Lung (tissue), 12 donors: ENCODE data around the gene SYTL2. TPM values are rescaled to one million over a fixed set of nuclear protein-coding genes. Genes with fewer than 3 reads are reported as not detected.

Experiments
- ATAC-seq: fragments of 200-7000 bp; cut with Tn5 transposase; one replicate; pipeline ENCODE4 v1.9.1; 2020; ENCODE audit warnings: moderate number of reproducible peaks; ENCODE audit not compliant: insufficient read depth, low FRiP score
- DNase-seq, 3 donors: peaks; one replicate each; pipeline ENCODE4 v3.0.0-alpha.2; 2013 to 2017
- H3K27ac ChIP-seq, 2 donors: one replicate each; pipeline ENCODE4 v1.5.1; 2013; ENCODE audit warnings: mild to moderate bottlenecking in 2 of 2, moderate library complexity in 2 of 2, control low read depth in 1 of 2, inconsistent platforms in 1 of 2, low read depth in 1 of 2, low read length in 1 of 2
- H3K27me3 ChIP-seq, 3 donors: one replicate each; pipeline ENCODE4 v1.5.1; 2013; ENCODE audit warnings: low read length in 2 of 3; ENCODE audit not compliant: control insufficient read depth in 3 of 3, insufficient read depth in 3 of 3
- H3K36me3 ChIP-seq, 4 donors: one replicate each; pipeline ENCODE4 v1.5.1; 2013; ENCODE audit warnings: low read length in 4 of 4, mild to moderate bottlenecking in 1 of 4, moderate library complexity in 1 of 4; ENCODE audit not compliant: control insufficient read depth in 4 of 4, insufficient read depth in 4 of 4
- H3K4me1 ChIP-seq, 5 donors: one replicate each; pipeline ENCODE4 v1.5.1; 2013; ENCODE audit warnings: low read length in 5 of 5, mild to moderate bottlenecking in 2 of 5, moderate library complexity in 1 of 5; ENCODE audit not compliant: control insufficient read depth in 5 of 5, insufficient read depth in 5 of 5
- H3K4me3 ChIP-seq: one replicate; pipeline ENCODE4 v1.5.1; 2013; ENCODE audit warnings: mild to moderate bottlenecking, control low read depth, moderate library complexity
- H3K9ac ChIP-seq, 2 donors: one replicate each; pipeline ENCODE4 v1.5.1; 2013; ENCODE audit warnings: low read length in 2 of 2, control low read depth in 1 of 2; ENCODE audit not compliant: insufficient read depth in 1 of 2
- H3K9me3 ChIP-seq, 4 donors: one replicate each; pipeline ENCODE4 v1.5.1; 2013; ENCODE audit warnings: low read length in 3 of 4, mild to moderate bottlenecking in 1 of 4, moderate library complexity in 1 of 4; ENCODE audit not compliant: control insufficient read depth in 4 of 4, insufficient read depth in 3 of 4
- WGBS, 2 donors: extraction: QIAGEN DNeasy Blood & Tissue Kit; methylation state at CpG; one replicate each; pipeline ENCODE4 v1.1.7; 2013; 5-methylcytosine and 5-hydroxymethylcytosine counted together
- polyA plus RNA-seq, 2 donors: library from polyadenylated mRNA; stranded (reverse); fragments of 200-250 nt; gene quantifications; one replicate each; pipeline ENCODE4 v1.2.1, GENCODE V29; 2013
- total RNA-seq, 2 donors: library from RNA; depleted of rRNA in 1 of 2; stranded (reverse); fragments of >200 nt in 1 of 2; gene quantifications; one replicate each; pipeline ENCODE4 v1.2.1, GENCODE V29; 2014 to 2021
- TF ChIP-seq, protein P1 (sequence below): IDR thresholded peaks from 2 replicates; pipeline ENCODE4 v1.5.1; 2012; ENCODE audit warnings: mild to moderate bottlenecking; ENCODE audit errors: control extremely low read depth, extremely low read depth
- donor health status: control.
- donor health status: control.
- donor health status: Bipolar disorder and iron deficiency.
- donor health status: healthy.
- donor health status: DM: yes; HTN: yes; CAD: no.

The SYTL2 gene
- total and polyA plus RNA-seq, 4 donors, result 6.7 to 39.0 (median 16.5) TPM

DNA sequence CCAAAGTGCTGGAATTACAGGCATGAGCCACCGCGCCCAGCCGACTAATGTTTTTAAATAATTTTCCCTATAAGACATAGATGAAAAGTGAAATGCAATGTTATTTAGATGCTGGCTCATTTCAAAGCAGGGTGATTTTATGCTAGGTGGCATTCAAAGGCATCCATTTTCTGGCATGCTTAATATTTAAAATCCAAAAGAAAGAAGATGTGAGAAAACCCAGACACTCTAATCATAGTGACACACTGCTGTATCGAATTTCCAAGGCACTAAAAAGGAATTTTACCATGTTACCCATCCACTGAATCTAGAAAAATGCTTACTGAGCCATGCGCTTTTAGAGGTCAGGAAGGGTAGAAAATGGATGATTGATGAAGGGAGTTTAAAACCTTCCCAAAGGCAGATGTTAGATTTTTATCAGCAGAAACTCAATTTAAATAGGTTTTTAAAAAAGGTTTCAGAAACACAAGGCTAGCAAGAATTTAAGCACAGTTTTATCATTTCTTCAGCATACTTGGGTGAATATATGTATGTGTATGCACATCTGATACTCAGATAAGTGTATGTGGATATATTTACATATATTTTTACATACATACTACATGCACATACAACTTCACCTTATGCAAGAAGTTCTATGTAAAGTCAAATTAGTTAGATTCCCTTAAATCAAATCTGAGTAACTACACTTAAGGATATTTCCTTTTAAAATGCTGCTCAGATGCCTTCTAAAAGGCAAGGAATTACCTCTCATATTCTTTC, 100.8 kb downstream of the SYTL2 start:
- Histone ChIP-seq H3K4me1 (no peaks in the 10 kb centered on the region), H3K36me3 (peaks cover 0 to 6% (median 2%) of the 10 kb centered on the region in 4 donors), H3K4me3 (no peak overlapping the region), H3K27ac (no peak overlapping the region), H3K9ac (no peak overlapping the region), H3K27me3 (no peaks in the 10 kb centered on the region), H3K9me3 (no peaks in the 10 kb centered on the region)
- WGBS, 2 donors, result 90 to 93% methylated on average over 5 of the region's 5 CpGs
- no peak for ATAC-seq
- no peak for DNase-seq
- TF ChIP-seq, protein P1, sequence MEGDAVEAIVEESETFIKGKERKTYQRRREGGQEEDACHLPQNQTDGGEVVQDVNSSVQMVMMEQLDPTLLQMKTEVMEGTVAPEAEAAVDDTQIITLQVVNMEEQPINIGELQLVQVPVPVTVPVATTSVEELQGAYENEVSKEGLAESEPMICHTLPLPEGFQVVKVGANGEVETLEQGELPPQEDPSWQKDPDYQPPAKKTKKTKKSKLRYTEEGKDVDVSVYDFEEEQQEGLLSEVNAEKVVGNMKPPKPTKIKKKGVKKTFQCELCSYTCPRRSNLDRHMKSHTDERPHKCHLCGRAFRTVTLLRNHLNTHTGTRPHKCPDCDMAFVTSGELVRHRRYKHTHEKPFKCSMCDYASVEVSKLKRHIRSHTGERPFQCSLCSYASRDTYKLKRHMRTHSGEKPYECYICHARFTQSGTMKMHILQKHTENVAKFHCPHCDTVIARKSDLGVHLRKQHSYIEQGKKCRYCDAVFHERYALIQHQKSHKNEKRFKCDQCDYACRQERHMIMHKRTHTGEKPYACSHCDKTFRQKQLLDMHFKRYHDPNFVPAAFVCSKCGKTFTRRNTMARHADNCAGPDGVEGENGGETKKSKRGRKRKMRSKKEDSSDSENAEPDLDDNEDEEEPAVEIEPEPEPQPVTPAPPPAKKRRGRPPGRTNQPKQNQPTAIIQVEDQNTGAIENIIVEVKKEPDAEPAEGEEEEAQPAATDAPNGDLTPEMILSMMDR, result no peak

DNA sequence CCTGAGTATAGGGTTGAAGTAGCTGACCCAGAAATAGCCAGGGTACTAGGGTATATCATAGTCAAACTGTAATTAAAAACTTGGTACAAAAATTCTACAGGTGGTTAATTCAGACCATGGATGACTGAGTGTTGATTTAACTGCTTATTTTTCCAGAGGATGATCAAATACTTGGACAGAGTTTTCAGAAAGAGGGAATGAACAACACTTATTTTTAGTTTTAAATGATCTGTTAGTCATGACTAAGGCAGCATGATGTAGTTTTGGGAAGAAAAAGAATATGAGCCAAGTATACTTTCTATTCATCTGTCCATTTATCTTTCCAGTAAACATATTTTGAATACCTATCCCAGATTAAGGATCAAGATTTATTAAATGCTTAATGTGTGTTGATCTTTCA, 105.1 kb downstream of the SYTL2 start:
- no peaks in the 10 kb centered on the region for H3K9me3 ChIP-seq
- H3K36me3 ChIP-seq, result peaks cover 0 to 3% (median 0%) of the 10 kb centered on the region in 4 donors
- H3K4me1 ChIP-seq, result no peaks in the 10 kb centered on the region
- H3K4me3 ChIP-seq, result no peak overlapping the region
- no peak overlapping the region for H3K9ac ChIP-seq
- TF ChIP-seq, protein P1, result no peak
- no peaks in the 10 kb centered on the region for H3K27me3 ChIP-seq
- no peak overlapping the region for H3K27ac ChIP-seq
- ATAC-seq, result no peak
- no peak for DNase-seq

DNA sequence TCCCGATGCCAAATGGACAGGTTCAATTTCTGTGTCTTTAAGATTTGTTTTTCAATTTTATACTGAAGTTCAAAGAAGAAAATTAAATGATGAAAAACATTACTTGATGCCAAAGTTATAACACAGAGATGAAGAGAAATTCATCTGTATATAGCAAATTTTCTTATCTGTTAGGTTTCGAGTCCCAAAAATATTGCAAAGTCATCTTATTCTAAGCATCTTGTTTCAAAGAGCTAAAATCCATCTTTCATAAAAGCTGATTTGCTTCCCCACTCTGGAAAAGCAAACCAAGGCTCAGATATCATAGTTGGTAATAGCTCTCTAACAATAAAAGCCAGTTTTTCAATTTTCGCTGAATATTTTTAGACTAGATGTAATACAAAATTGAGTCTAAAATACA, 106.0 kb downstream of the SYTL2 start:
- Histone ChIP-seq H3K27ac (no peak overlapping the region), H3K9ac (no peak overlapping the region), H3K4me1 (no peaks in the 10 kb centered on the region), H3K4me3 (no peak overlapping the region), H3K36me3 (peaks cover 0 to 3% (median 1%) of the 10 kb centered on the region in 4 donors), H3K27me3 (no peaks in the 10 kb centered on the region), H3K9me3 (no peaks in the 10 kb centered on the region)
- WGBS, 2 donors, result 95 to 96% methylated on average over 3 of the region's 3 CpGs
- TF ChIP-seq, protein P1, result no peak
- ATAC-seq (no peak), DNase-seq (no peak)
